ACHN (cell line): ENCODE measurements around the gene FUCA2.
"Not testable (repeated sequence)": the region's sequence is repeated elsewhere in the genome, so short reads cannot be mapped to it uniquely, and the experiment has no call there.

ENCODE experiments used
- DNase-seq: peaks from one replicate; pipeline ENCODE4 v3.0.0-alpha.2; 2015
- in situ Hi-C: cut with HindIII; loops from 2 replicates; pipeline ENCODE4 v1.10.0; 2017; ENCODE audit warnings: low sequenced_read_pairs, low pct_ligation_motif_present, low pct_unique_long_range_greater_than_20kb

Gene FUCA2

GRCh38 chr6:143539106-143539505 is 27.6 kb upstream of the FUCA2 start:
- DNase-seq = no peak
- in situ Hi-C loops = no loop called here

- DNase-seq = no peak
- in situ Hi-C loops = no loop called here
These were observed 26.9 kb upstream of the FUCA2 start for GRCh38 chr6:143538374-143538773.

GRCh38 chr6:143536866-143537691 is 25.6 kb upstream of the FUCA2 start:
- DNase-seq = peak; percentile 61
- in situ Hi-C loops = no loop called here

GRCh38 chr6:143536461-143536865 is 24.9 kb upstream of the FUCA2 start:
- in situ Hi-C loops = no loop called here

GRCh38 chr6:143535189-143535614 is 23.7 kb upstream of the FUCA2 start:
- in situ Hi-C loops = no loop called here
- DNase-seq = no peak

More at GRCh38 chr6:143536461-143536865, 24.9 kb upstream of the FUCA2 start:
- peak; percentile 51 for DNase-seq

GRCh38 chr6:143531720-143532499 is 20.4 kb upstream of the FUCA2 start:
- no peak for DNase-seq
- in situ Hi-C loops = no loop called here

- in situ Hi-C loops = no loop called here
- peak; percentile 25 for DNase-seq
These were observed 17.6 kb upstream of the FUCA2 start for GRCh38 chr6:143529095-143529494.

GRCh38 chr6:143528164-143528811 is 16.8 kb upstream of the FUCA2 start:
- in situ Hi-C loops = no loop called here

GRCh38 chr6:143527677-143528076 is 16.2 kb upstream of the FUCA2 start:
- no peak for DNase-seq
- in situ Hi-C loops = no loop called here

More at GRCh38 chr6:143528164-143528811, 16.8 kb upstream of the FUCA2 start:
- no peak for DNase-seq

- in situ Hi-C loops = no loop called here
- DNase-seq = no peak
These were observed 13.8 kb upstream of the FUCA2 start for GRCh38 chr6:143525356-143525755.

GRCh38 chr6:143522039-143522600 is 10.6 kb upstream of the FUCA2 start:
- DNase-seq = no peak
- in situ Hi-C loops = no loop called here

- no peak for DNase-seq
- in situ Hi-C loops = no loop called here
These were observed 5.9 kb upstream of the FUCA2 start for GRCh38 chr6:143517447-143517773.

- in situ Hi-C loops = no loop called here
These were observed 5.3 kb upstream of the FUCA2 start for GRCh38 chr6:143516690-143517446.

GRCh38 chr6:143515766-143516355 is 4.3 kb upstream of the FUCA2 start:
- in situ Hi-C loops = no loop called here
- no peak for DNase-seq

More at GRCh38 chr6:143516690-143517446, 5.3 kb upstream of the FUCA2 start:
- no peak for DNase-seq

GRCh38 chr6:143515061-143515760 is 3.7 kb upstream of the FUCA2 start:
- no peak for DNase-seq
- in situ Hi-C loops = no loop called here

GRCh38 chr6:143513410-143513809 is 1.9 kb upstream of the FUCA2 start:
- in situ Hi-C loops = no loop called here
- DNase-seq = peak; percentile 19

GRCh38 chr6:143510326-143510725 is 1.2 kb downstream of the FUCA2 start:
- DNase-seq, in situ Hi-C loops: not testable (repeated sequence)
